WTC11 (cell line): ENCODE measurements around the gene RARB. TPM values are rescaled to one million over a fixed set of nuclear protein-coding genes. Genes with fewer than 3 reads are reported as not detected.

Experiments
- ATAC-seq: fragments of 200-7000 bp; cut with Tn5 transposase; 2 replicates; pipeline ENCODE4 v1.10.0; 2021; ENCODE audit warnings: mild to moderate bottlenecking, moderate library complexity
- CTCF ChIA-PET: fragments of 300-600 bp; sonication (Branson Sonifier 250); formaldehyde crosslinking; loops from one replicate; lab custom pipeline; 2021; ENCODE audit warnings: antibody characterized with exemption; lab: Charles Lee
- POLR2A ChIA-PET: fragments of 350-600 bp; sonication (Branson Sonifier 250); formaldehyde crosslinking; loops from one replicate; lab custom pipeline; 2021; ENCODE audit warnings: antibody characterized with exemption; lab: Charles Lee
- DNase-seq: peaks from one replicate; pipeline ENCODE4 v3.0.0; 2021; ENCODE audit warnings: low spot score
- H3K27ac Mint-ChIP-seq: 2 replicates; pipeline ENCODE4 v1.8.0; 2021; ENCODE audit warnings: mixed read lengths
- H3K27me3 Mint-ChIP-seq: 2 replicates; pipeline ENCODE4 v1.8.0; 2021; ENCODE audit warnings: low read depth, mild to moderate bottlenecking, moderate library complexity, mixed read lengths
- H3K36me3 Mint-ChIP-seq: 2 replicates; pipeline ENCODE4 v1.8.0; 2021; ENCODE audit warnings: mixed read lengths
- H3K4me1 Mint-ChIP-seq: 2 replicates; pipeline ENCODE4 v1.8.0; 2022; ENCODE audit warnings: mixed read lengths
- H3K4me3 Mint-ChIP-seq: 2 replicates; pipeline ENCODE4 v1.8.0; 2021; ENCODE audit warnings: mild to moderate bottlenecking, moderate library complexity, mixed read lengths
- H3K9me3 Mint-ChIP-seq: 2 replicates; pipeline ENCODE4 v1.8.0; 2021; ENCODE audit warnings: mixed read lengths
- ATF1 ChIP-seq: sonication (generic); formaldehyde crosslinking; IDR thresholded peaks from 2 replicates; pipeline ENCODE4 v1.8.1; 2023; ENCODE audit warnings: mild to moderate bottlenecking, moderate library complexity, missing genetic modification reagents
- CREM ChIP-seq: sonication (generic); formaldehyde crosslinking; IDR thresholded peaks from 2 replicates; pipeline ENCODE4 v1.8.1; 2022; ENCODE audit warnings: mild to moderate bottlenecking, missing genetic modification reagents, moderate library complexity
- CTCF ChIP-seq: fragments of 200-600 bp; IDR thresholded peaks from 2 replicates; pipeline ENCODE4 v1.8.0; 2022; ENCODE audit warnings: antibody characterized with exemption
- E2F1 ChIP-seq: sonication (generic); formaldehyde crosslinking; IDR thresholded peaks from 2 replicates; pipeline ENCODE4 v1.8.0; 2022; ENCODE audit warnings: mild to moderate bottlenecking, missing genetic modification reagents
- E2F4 ChIP-seq: sonication (generic); formaldehyde crosslinking; IDR thresholded peaks from 2 replicates; pipeline ENCODE4 v1.8.1; 2022; ENCODE audit warnings: low read depth, mild to moderate bottlenecking, moderate library complexity, missing genetic modification reagents, borderline replicate concordance
- ELF4 ChIP-seq: sonication (generic); formaldehyde crosslinking; IDR thresholded peaks from 2 replicates; pipeline ENCODE4 v1.8.1; 2022; ENCODE audit warnings: low read depth, mild to moderate bottlenecking, moderate library complexity, missing genetic modification reagents
- FOXJ3 ChIP-seq: sonication (generic); formaldehyde crosslinking; IDR thresholded peaks from 2 replicates; pipeline ENCODE4 v1.9.0; 2021; ENCODE audit warnings: missing genetic modification reagents, mild to moderate bottlenecking, borderline replicate concordance
- GRHL2 ChIP-seq: fragments of 250-450 bp; sonication (Bioruptor Pico); IDR thresholded peaks from 2 replicates; pipeline ENCODE4 v1.8.0; 2022; ENCODE audit warnings: mild to moderate bottlenecking, moderate library complexity; ENCODE audit not compliant: insufficient replicate concordance, severe bottlenecking
- KAT7 ChIP-seq: sonication (generic); formaldehyde crosslinking; IDR thresholded peaks from 2 replicates; pipeline ENCODE4 v1.8.1; 2023; ENCODE audit warnings: missing genetic modification reagents, mild to moderate bottlenecking, borderline replicate concordance
- MLX ChIP-seq: sonication (generic); formaldehyde crosslinking; IDR thresholded peaks from 2 replicates; pipeline ENCODE4 v1.8.1; 2023; ENCODE audit warnings: mild to moderate bottlenecking, missing genetic modification reagents, moderate library complexity
- NR3C1 ChIP-seq: sonication (generic); formaldehyde crosslinking; conservative IDR thresholded peaks from 2 replicates; pipeline ENCODE4 v1.8.1; 2023; ENCODE audit warnings: low read depth, mild to moderate bottlenecking, missing genetic modification reagents
- PRDM15 ChIP-seq: sonication (generic); formaldehyde crosslinking; IDR thresholded peaks from 2 replicates; pipeline ENCODE4 v1.8.0; 2022; ENCODE audit warnings: missing genetic modification reagents
- ZBTB43 ChIP-seq: sonication (generic); formaldehyde crosslinking; IDR thresholded peaks from 2 replicates; pipeline ENCODE4 v1.8.1; 2023; ENCODE audit warnings: mild to moderate bottlenecking, missing genetic modification reagents
- ZMAT4 ChIP-seq: fragments of 250-450 bp; sonication (Bioruptor Pico); IDR thresholded peaks from 2 replicates; pipeline ENCODE4 v1.9.0; 2021; ENCODE audit warnings: mild to moderate bottlenecking
- ZNF121 ChIP-seq: sonication (generic); formaldehyde crosslinking; IDR thresholded peaks from 2 replicates; pipeline ENCODE4 v1.8.0; 2023; ENCODE audit warnings: missing genetic modification reagents
- ZNF219 ChIP-seq: sonication (generic); formaldehyde crosslinking; IDR thresholded peaks from 2 replicates; pipeline ENCODE4 v1.8.0; 2023; ENCODE audit warnings: missing genetic modification reagents, mild to moderate bottlenecking, borderline replicate concordance
- ZNF317 ChIP-seq: sonication (generic); formaldehyde crosslinking; IDR thresholded peaks from 2 replicates; pipeline ENCODE4 v1.8.1; 2023; ENCODE audit warnings: low read depth, mild to moderate bottlenecking, moderate library complexity, missing genetic modification reagents, borderline replicate concordance
- ZNF416 ChIP-seq: fragments of 250-450 bp; sonication (Bioruptor Pico); IDR thresholded peaks from 2 replicates; pipeline ENCODE4 v1.9.0; 2021; ENCODE audit warnings: mild to moderate bottlenecking, inconsistent platforms
- ZSCAN18 ChIP-seq: fragments of 250-450 bp; sonication (Bioruptor Pico); IDR thresholded peaks from 2 replicates; pipeline ENCODE4 v2.1.2; 2022; ENCODE audit warnings: mild to moderate bottlenecking, moderate library complexity
- total RNA-seq: library from RNA; stranded (reverse); gene quantifications from 3 replicates; pipeline ENCODE4 v1.2.3, GENCODE V29; 2021

RARB gene
- total RNA-seq, 1 experiment from 2014 or later: not detected

- TF ChIP-seq ZBTB43 (CRISPR knock-in tag): no peak
- TF ChIP-seq CREM: no peak
- no peak for TF ChIP-seq ELF4 (CRISPR knock-in tag)
- no peak for TF ChIP-seq ZNF416 (CRISPR knock-in tag)
- no peak for TF ChIP-seq ZNF219 (CRISPR knock-in tag)
- no peak for TF ChIP-seq FOXJ3
- TF ChIP-seq E2F1: no peak
Measured at GRCh38 chr3:25604107-25604805, 176.2 kb downstream of the RARB start (continued).

- H3K9me3 Mint-ChIP-seq: no peaks in the 10 kb centered on the region
- ChIA-PET POLR2A (no interaction called here), CTCF (no interaction called here)
- TF ChIP-seq NR3C1 (CRISPR knock-in tag) (no peak), ZBTB43 (CRISPR knock-in tag) (no peak), ZNF317 (no peak), KAT7 (CRISPR knock-in tag) (no peak)
- H3K36me3 Mint-ChIP-seq: peaks cover 68% of the 10 kb centered on the region
- no peak for DNase-seq
- H3K4me1 Mint-ChIP-seq: no peaks in the 10 kb centered on the region
- no peaks in the 10 kb centered on the region for H3K27me3 Mint-ChIP-seq
- ATAC-seq: no peak
- H3K27ac Mint-ChIP-seq: peak overlapping the region; percentile 53; the same call in 1 of the 2 replicates
- H3K4me3 Mint-ChIP-seq: no peak overlapping the region
Measured at GRCh38 chr3:25610167-25610566, 182.1 kb downstream of the RARB start.

- no peaks in the 10 kb centered on the region for H3K27me3 Mint-ChIP-seq
- H3K36me3 Mint-ChIP-seq: peaks cover 64% of the 10 kb centered on the region
- no peak overlapping the region for H3K27ac Mint-ChIP-seq
- ChIA-PET CTCF (no interaction called here), POLR2A (no interaction called here)
- ATAC-seq (no peak), DNase-seq (no peak)
- no peaks in the 10 kb centered on the region for H3K9me3 Mint-ChIP-seq
- no peak overlapping the region for H3K4me3 Mint-ChIP-seq
- H3K4me1 Mint-ChIP-seq: no peaks in the 10 kb centered on the region
- no peak for TF ChIP-seq CTCF
- no peak for TF ChIP-seq MLX
- no peak for TF ChIP-seq NR3C1 (CRISPR knock-in tag)
- TF ChIP-seq ATF1 (CRISPR knock-in tag): no peak
- no peak for TF ChIP-seq ZNF121
- TF ChIP-seq E2F4: no peak
- TF ChIP-seq FOXJ3: no peak
- TF ChIP-seq ZMAT4 (CRISPR knock-in tag): no peak
- no peak for TF ChIP-seq ZSCAN18 (CRISPR knock-in tag)
- no peak for TF ChIP-seq PRDM15 (CRISPR knock-in tag)
- no peak for TF ChIP-seq GRHL2 (CRISPR knock-in tag)
Measured at GRCh38 chr3:25610779-25611178, 182.7 kb downstream of the RARB start.
